Type B pancreatic cell (in vitro differentiated cells): Measurements from ENCODE around the gene GNRH2. TPM values are rescaled to one million over a fixed set of nuclear protein-coding genes. Genes with fewer than 3 reads are reported as not detected.

ENCODE experiments used
- DNase-seq: peaks from one replicate; pipeline ENCODE4 v3.0.0; 2021; ENCODE audit warnings: mixed read lengths; ENCODE audit not compliant: unreplicated experiment; ENCODE audit errors: extremely low spot score
- H3K27ac Mint-ChIP-seq: 2 replicates; pipeline ENCODE4 v1.8.0; 2021; ENCODE audit warnings: mild to moderate bottlenecking, mixed read lengths
- H3K27me3 Mint-ChIP-seq: 2 replicates; pipeline ENCODE4 v1.8.0; 2021; ENCODE audit warnings: mixed read lengths
- H3K36me3 Mint-ChIP-seq: 2 replicates; pipeline ENCODE4 v1.8.0; 2021; ENCODE audit warnings: mixed read lengths
- H3K4me1 Mint-ChIP-seq: one replicate; pipeline ENCODE4 v1.8.0; 2021; ENCODE audit warnings: mixed read lengths; ENCODE audit not compliant: unreplicated experiment
- H3K4me3 Mint-ChIP-seq: 2 replicates; pipeline ENCODE4 v1.8.0; 2021; ENCODE audit warnings: mild to moderate bottlenecking, mixed read lengths
- H3K9me3 Mint-ChIP-seq: 2 replicates; pipeline ENCODE4 v1.8.0; 2021; ENCODE audit warnings: mixed read lengths
- CTCF ChIP-seq: fragments of 200-600 bp; sonication (generic); conservative IDR thresholded peaks from 2 replicates; pipeline ENCODE4 v1.5.0; 2021; ENCODE audit warnings: antibody characterized with exemption, mild to moderate bottlenecking
- total RNA-seq: library from RNA; stranded (reverse); gene quantifications from 2 replicates; pipeline ENCODE4 v1.2.1, GENCODE V29; 2021; ENCODE audit warnings: low replicate concordance

GNRH2 gene
- total RNA-seq, 1 donor from 2014 or later = 0.99 TPM

GRCh38 chr20:3037654-3038053 is 5.8 kb upstream of the GNRH2 start:
- no peaks in the 10 kb centered on the region for H3K9me3 Mint-ChIP-seq
- H3K36me3 Mint-ChIP-seq = peaks cover 18% of the 10 kb centered on the region
- DNase-seq = no peak
- no peak overlapping the region for H3K27ac Mint-ChIP-seq
- no peaks in the 10 kb centered on the region for H3K27me3 Mint-ChIP-seq
- TF ChIP-seq CTCF = no peak
- H3K4me3 Mint-ChIP-seq = no peak overlapping the region
- peaks cover 12% of the 10 kb centered on the region for H3K4me1 Mint-ChIP-seq

- Mint-ChIP-seq H3K27me3 (no peaks in the 10 kb centered on the region), H3K27ac (no peak overlapping the region), H3K9me3 (no peaks in the 10 kb centered on the region), H3K4me3 (no peak overlapping the region), H3K36me3 (peaks cover 18% of the 10 kb centered on the region), H3K4me1 (peaks cover 12% of the 10 kb centered on the region)
- no peak for TF ChIP-seq CTCF
- DNase-seq = no peak
Measured at GRCh38 chr20:3038454-3038853, 5.0 kb upstream of the GNRH2 start.

- no peak for TF ChIP-seq CTCF
- no peak for DNase-seq
- Mint-ChIP-seq H3K27ac (peak overlapping the region; percentile 63), H3K36me3 (peaks cover 18% of the 10 kb centered on the region), H3K27me3 (no peaks in the 10 kb centered on the region), H3K9me3 (no peaks in the 10 kb centered on the region), H3K4me1 (peaks cover 12% of the 10 kb centered on the region), H3K4me3 (no peak overlapping the region)
Measured at GRCh38 chr20:3039426-3039825, 4.0 kb upstream of the GNRH2 start.

GRCh38 chr20:3040086-3040485 is 3.3 kb upstream of the GNRH2 start:
- DNase-seq = no peak
- Mint-ChIP-seq H3K27ac (peak overlapping the region; percentile 63), H3K9me3 (no peaks in the 10 kb centered on the region), H3K36me3 (peaks cover 12% of the 10 kb centered on the region), H3K4me1 (peaks cover 12% of the 10 kb centered on the region), H3K4me3 (no peak overlapping the region), H3K27me3 (no peaks in the 10 kb centered on the region)
- TF ChIP-seq CTCF = no peak

- Mint-ChIP-seq H3K4me1 (peaks cover 16% of the 10 kb centered on the region), H3K27ac (peak overlapping the region; percentile 89), H3K4me3 (peak overlapping the region; percentile 76), H3K27me3 (no peaks in the 10 kb centered on the region), H3K36me3 (peaks cover 12% of the 10 kb centered on the region), H3K9me3 (no peaks in the 10 kb centered on the region)
- no peak for TF ChIP-seq CTCF
- DNase-seq = no peak
Measured at GRCh38 chr20:3041854-3042409, 1.5 kb upstream of the GNRH2 start.

- DNase-seq = no peak
- peaks cover 13% of the 10 kb centered on the region for H3K36me3 Mint-ChIP-seq
- H3K27me3 Mint-ChIP-seq = no peaks in the 10 kb centered on the region
- no peak overlapping the region for H3K4me3 Mint-ChIP-seq
- no peaks in the 10 kb centered on the region for H3K9me3 Mint-ChIP-seq
- H3K27ac Mint-ChIP-seq = peak overlapping the region; percentile 89
- no peak for TF ChIP-seq CTCF
- peaks cover 18% of the 10 kb centered on the region for H3K4me1 Mint-ChIP-seq
Measured at GRCh38 chr20:3042625-3043024, 797 bp upstream of the GNRH2 start.
